ENCODE measurements around the gene CHKA. TPM values are rescaled to one million over a fixed set of nuclear protein-coding genes. Genes with fewer than 3 reads are reported as not detected.

CHKA gene
- total RNA-seq, 1 donor from 2014 or later: 46.7 TPM

DNA sequence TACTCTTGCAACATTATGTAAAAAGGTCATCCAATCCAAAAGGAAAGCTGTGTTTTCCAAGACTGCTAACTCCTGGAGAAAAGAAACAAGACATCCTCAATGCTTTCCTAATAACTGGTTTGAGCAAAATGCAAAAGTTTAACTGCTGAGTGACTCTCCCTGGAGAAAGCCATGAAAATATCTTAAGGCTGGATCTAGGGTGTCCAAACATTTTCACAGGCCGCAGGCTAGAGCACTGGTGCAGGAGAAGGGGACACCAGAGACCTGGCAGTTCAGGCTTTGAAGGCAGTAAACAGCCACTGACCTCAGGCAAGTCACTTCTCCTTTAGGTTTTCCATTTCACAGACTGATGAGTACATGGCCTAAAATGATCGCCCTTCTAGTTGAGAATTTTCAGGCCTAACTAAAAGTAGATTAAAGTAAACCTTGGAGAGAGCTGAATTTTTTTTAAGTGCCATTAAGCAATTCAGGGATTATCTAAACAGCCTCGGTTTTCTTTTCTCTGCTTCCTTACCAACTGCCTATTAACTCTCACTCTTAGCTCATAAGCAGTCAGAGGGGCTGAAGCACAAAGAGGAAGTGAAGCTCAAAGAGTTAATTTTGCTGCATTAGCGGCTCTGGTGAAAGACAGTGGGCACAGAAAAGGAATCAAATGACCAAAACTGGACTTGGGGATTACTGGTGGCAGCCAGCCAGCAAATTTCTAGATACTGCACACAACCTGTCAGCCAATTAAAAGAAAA is 2.3 kb downstream of the CHKA start:
- TF ChIP-seq, protein P1, sequence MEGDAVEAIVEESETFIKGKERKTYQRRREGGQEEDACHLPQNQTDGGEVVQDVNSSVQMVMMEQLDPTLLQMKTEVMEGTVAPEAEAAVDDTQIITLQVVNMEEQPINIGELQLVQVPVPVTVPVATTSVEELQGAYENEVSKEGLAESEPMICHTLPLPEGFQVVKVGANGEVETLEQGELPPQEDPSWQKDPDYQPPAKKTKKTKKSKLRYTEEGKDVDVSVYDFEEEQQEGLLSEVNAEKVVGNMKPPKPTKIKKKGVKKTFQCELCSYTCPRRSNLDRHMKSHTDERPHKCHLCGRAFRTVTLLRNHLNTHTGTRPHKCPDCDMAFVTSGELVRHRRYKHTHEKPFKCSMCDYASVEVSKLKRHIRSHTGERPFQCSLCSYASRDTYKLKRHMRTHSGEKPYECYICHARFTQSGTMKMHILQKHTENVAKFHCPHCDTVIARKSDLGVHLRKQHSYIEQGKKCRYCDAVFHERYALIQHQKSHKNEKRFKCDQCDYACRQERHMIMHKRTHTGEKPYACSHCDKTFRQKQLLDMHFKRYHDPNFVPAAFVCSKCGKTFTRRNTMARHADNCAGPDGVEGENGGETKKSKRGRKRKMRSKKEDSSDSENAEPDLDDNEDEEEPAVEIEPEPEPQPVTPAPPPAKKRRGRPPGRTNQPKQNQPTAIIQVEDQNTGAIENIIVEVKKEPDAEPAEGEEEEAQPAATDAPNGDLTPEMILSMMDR (conservative IDR thresholded peaks at IDR 0.05): no peak
- H3K4me1 Mint-ChIP-seq (ENCODE audit: unreplicated experiment): peaks cover 39% of the 10 kb centered on the region
- DNase-seq (ENCODE audit: extremely low spot score, unreplicated experiment): no peak
- H3K27ac Mint-ChIP-seq: peak overlapping the region; percentile 95
- peak overlapping the region; percentile 98 for H3K4me3 Mint-ChIP-seq
- H3K27me3 Mint-ChIP-seq: no peaks in the 10 kb centered on the region
- no peaks in the 10 kb centered on the region for H3K9me3 Mint-ChIP-seq
- peaks cover 11% of the 10 kb centered on the region for H3K36me3 Mint-ChIP-seq

DNA sequence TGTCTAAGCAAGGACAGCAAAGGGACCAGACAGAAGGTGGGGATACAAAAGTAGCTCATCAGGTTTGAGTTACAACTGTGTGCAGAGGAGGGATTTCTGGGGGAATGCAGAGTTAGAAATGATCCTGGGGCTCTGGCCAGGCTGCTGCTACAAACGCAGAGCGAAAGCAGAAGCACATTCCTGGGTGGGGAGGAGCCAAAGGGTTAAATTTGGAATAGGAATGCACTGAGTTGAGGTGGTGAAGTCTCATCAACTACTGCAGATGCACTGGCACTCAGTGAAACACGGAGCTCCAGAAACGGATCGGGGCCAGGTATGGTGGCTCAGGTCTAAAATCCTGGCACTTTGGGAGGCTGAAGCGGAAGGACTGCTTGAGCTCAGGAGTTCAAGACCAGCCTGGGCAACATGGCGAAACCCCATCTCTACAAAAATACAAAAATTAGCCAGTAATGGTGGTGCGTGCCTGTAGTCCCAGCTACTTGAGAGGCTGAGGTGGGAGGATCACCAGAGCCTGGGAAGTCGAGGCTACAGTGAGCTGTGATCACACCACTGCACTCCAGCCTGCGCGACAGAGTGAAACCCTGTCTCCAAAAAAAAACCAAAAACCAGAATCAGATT is 3.2 kb downstream of the CHKA start:
- DNase-seq (ENCODE audit: extremely low spot score, unreplicated experiment): no peak
- Mint-ChIP-seq H3K27ac (peak overlapping the region; percentile 95), H3K4me3 (peak overlapping the region; percentile 98), H3K9me3 (no peaks in the 10 kb centered on the region), H3K36me3 (peaks cover 11% of the 10 kb centered on the region), H3K27me3 (no peaks in the 10 kb centered on the region), H3K4me1 (ENCODE audit: unreplicated experiment) (peaks cover 37% of the 10 kb centered on the region)
- TF ChIP-seq, protein P1 (conservative IDR thresholded peaks at IDR 0.05): no peak

DNA sequence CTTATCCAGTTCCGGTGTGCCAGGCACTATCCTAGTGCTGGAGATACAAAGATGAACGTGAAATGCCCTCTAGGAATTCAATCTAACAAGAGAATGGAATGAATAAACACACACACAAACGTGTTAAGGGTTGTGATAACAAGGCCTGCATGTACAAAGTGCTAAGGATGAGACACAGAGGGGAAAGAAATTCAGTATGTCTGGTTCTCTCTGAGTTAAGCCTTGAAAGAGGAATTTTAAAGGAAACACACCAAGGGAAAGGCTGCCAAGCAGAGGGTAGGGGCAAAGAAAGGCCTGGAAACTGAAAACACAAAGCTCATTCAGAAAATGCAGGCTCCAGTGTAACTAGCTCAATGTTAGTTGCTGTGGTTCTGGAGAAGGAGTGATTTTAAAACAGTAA is 4.2 kb downstream of the CHKA start:
- H3K27ac Mint-ChIP-seq: peak overlapping the region; percentile 50
- H3K36me3 Mint-ChIP-seq: peaks cover 14% of the 10 kb centered on the region
- H3K9me3 Mint-ChIP-seq: no peaks in the 10 kb centered on the region
- H3K4me3 Mint-ChIP-seq: peak overlapping the region; percentile 51
- peaks cover 37% of the 10 kb centered on the region for H3K4me1 Mint-ChIP-seq (ENCODE audit: unreplicated experiment)
- H3K27me3 Mint-ChIP-seq: no peaks in the 10 kb centered on the region
- DNase-seq (ENCODE audit: extremely low spot score, unreplicated experiment): no peak
- TF ChIP-seq, protein P1 (conservative IDR thresholded peaks at IDR 0.05): no peak

DNA sequence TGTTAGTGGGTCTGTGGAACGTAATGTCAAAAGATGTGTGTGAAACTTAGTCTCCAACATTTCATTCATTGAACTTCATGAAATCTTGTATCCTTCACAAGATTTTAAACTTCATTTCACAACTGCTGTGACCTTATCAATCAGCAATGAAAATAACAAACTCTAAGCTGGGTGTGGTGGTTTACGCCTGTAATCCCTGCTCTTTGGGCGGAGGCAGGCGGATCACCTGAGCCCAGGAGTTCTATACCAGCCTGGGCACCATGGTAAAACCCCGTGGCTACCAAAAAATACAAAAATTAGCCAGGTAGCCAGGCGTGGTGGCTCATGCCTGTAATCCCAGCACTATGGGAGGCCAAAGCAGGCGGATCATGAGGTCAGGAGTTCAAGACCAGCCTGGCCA is 5.1 kb downstream of the CHKA start:
- no peak for DNase-seq (ENCODE audit: extremely low spot score, unreplicated experiment)
- Mint-ChIP-seq H3K36me3 (peaks cover 14% of the 10 kb centered on the region), H3K4me3 (no peak overlapping the region), H3K27ac (no peak overlapping the region), H3K4me1 (ENCODE audit: unreplicated experiment) (peaks cover 37% of the 10 kb centered on the region), H3K27me3 (no peaks in the 10 kb centered on the region), H3K9me3 (no peaks in the 10 kb centered on the region)
- TF ChIP-seq, protein P1 (conservative IDR thresholded peaks at IDR 0.05): no peak

DNA sequence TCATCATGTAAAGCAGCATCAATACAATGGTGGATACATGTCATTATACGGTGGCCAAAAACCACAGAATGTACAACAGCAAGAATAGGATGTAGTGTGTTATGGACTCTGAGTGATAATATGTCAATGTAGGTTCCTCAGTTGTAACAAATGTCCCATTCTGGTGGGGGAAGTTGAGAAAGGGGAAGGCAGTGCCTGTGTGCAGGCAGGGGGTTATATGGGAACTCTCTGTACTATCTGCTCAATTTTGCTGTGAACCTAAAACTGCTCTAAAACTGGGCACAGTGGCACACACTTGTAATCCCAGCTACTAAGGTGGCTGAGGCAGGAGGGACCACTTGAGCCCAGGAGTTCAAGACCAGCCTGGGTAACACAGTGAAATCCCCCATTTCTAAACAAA is 5.9 kb downstream of the CHKA start:
- Mint-ChIP-seq H3K4me1 (ENCODE audit: unreplicated experiment) (peaks cover 37% of the 10 kb centered on the region), H3K27ac (peak overlapping the region; percentile 23), H3K9me3 (no peaks in the 10 kb centered on the region), H3K27me3 (no peaks in the 10 kb centered on the region), H3K4me3 (no peak overlapping the region), H3K36me3 (peaks cover 14% of the 10 kb centered on the region)
- TF ChIP-seq, protein P1 (conservative IDR thresholded peaks at IDR 0.05): no peak
- DNase-seq (ENCODE audit: extremely low spot score, unreplicated experiment): no peak

Data from type B pancreatic cell (in vitro differentiated cells).